Endothelial cell of umbilical vein (primary cell): ENCODE measurements around the gene DDX24. TPM values are rescaled to one million over a fixed set of nuclear protein-coding genes. Genes with fewer than 3 reads are reported as not detected.

ENCODE experiments used
- BruUV-seq: library from RNA; stranded (reverse); fragments of 400-500 nt; replicated peaks from 2 replicates; lab custom pipeline; 2021; lab: Mats Ljungman, UMichigan
- CTCF ChIA-PET: fragments of 300-600, 350-600 bp; sonication (Branson Sonifier 250); formaldehyde crosslinking; loops from one replicate; lab custom pipeline; 2021; ENCODE audit warnings: antibody characterized with exemption, inconsistent platforms; lab: Charles Lee
- POLR2A ChIA-PET: fragments of 300-600, 350-600 bp; sonication (Branson Sonifier 250); formaldehyde crosslinking; loops from one replicate; lab custom pipeline; 2021; ENCODE audit warnings: antibody characterized with exemption, inconsistent platforms; lab: Charles Lee
- DNase-seq: peaks from one replicate; pipeline ENCODE4 v3.0.0-alpha.2; 2011; ENCODE audit warnings: low read depth, low spot score
- FAIRE-seq: peaks from 2 replicates; lab custom pipeline; 2011; peaks lifted over from hg19 to GRCh38; lab: Jason Lieb, UNC
- H2AFZ ChIP-seq: 2 replicates; pipeline ENCODE4 v1.6.0; 2012; ENCODE audit warnings: low read depth, low read length, control low read depth, inconsistent platforms
- H3K27ac ChIP-seq: 2 replicates; pipeline ENCODE4 v1.5.1; 2011; ENCODE audit warnings: low read depth, mild to moderate bottlenecking, control low read depth, low read length, moderate library complexity; ENCODE audit not compliant: insufficient read depth
- H3K27me3 ChIP-seq, 2 experiments: 2 replicates each; pipeline versions ENCODE4 v1.6.0 to v1.6.1; 2011; ENCODE audit warnings: low read length in 2 of 2, mixed read lengths in 1 of 2; ENCODE audit not compliant: control insufficient read depth in 2 of 2, insufficient read depth in 2 of 2
- H3K36me3 ChIP-seq, 2 experiments: 2 replicates in 1 of 2; 3 replicates in 1 of 2; pipeline ENCODE4 v1.5.1; 2011; ENCODE audit warnings: low read length in 2 of 2, mild to moderate bottlenecking in 1 of 2, moderate library complexity in 1 of 2; ENCODE audit not compliant: control insufficient read depth in 2 of 2, insufficient read depth in 2 of 2; ENCODE audit errors: extremely low read depth in 1 of 2
- H3K4me1 ChIP-seq: 3 replicates; pipeline ENCODE4 v1.5.1; 2011; ENCODE audit warnings: mild to moderate bottlenecking, low read length; ENCODE audit not compliant: control insufficient read depth, insufficient read depth; ENCODE audit errors: extremely low read depth
- H3K4me2 ChIP-seq: 2 replicates; pipeline ENCODE4 v1.6.1; 2011; ENCODE audit warnings: low read length, control low read depth, mixed read lengths; ENCODE audit not compliant: insufficient read depth
- H3K4me3 ChIP-seq, 3 experiments: fragments of 200-600 bp in 1 of 3; sonication (generic), shearing (Covaris generic) in 1 of 3; replicated peaks in 1 of 3; 2 replicates each; pipeline ENCODE4 v1.5.1; 2011 to 2016; ENCODE audit warnings: control low read depth in 3 of 3, low read length in 3 of 3, mild to moderate bottlenecking in 2 of 3, inconsistent platforms in 1 of 3, low read depth in 1 of 3, moderate library complexity in 1 of 3; ENCODE audit not compliant: insufficient read depth in 1 of 3
- H3K79me2 ChIP-seq: 2 replicates; pipeline ENCODE4 v1.6.0; 2012; ENCODE audit warnings: low read length, inconsistent platforms; ENCODE audit not compliant: control insufficient read depth, insufficient read depth
- H3K9ac ChIP-seq: replicated peaks from 2 replicates; pipeline ENCODE3; 2011; ENCODE audit warnings: low read length, control low read depth; ENCODE audit not compliant: insufficient read depth; ENCODE audit errors: extremely low read depth
- H3K9me1 ChIP-seq: replicated peaks from 3 replicates; pipeline ENCODE4 v1.6.0; 2011; ENCODE audit warnings: mild to moderate bottlenecking, low read length; ENCODE audit not compliant: control insufficient read depth, insufficient read depth; ENCODE audit errors: extremely low read depth
- H3K9me3 ChIP-seq: replicated peaks from 2 replicates; pipeline ENCODE4 v1.5.1; 2012; ENCODE audit warnings: low read length, inconsistent platforms; ENCODE audit not compliant: control insufficient read depth, insufficient read depth
- H4K20me1 ChIP-seq: replicated peaks from 2 replicates; pipeline ENCODE3; 2011; ENCODE audit warnings: mild to moderate bottlenecking, low read length; ENCODE audit not compliant: control insufficient read depth, insufficient read depth; ENCODE audit errors: extremely low read depth
- CTCF ChIP-seq, 2 donors: IDR thresholded peaks; 1 replicate in 1 of 2; 2 replicates in 1 of 2; pipeline ENCODE4 v1.5.1; 2011; ENCODE audit warnings: low read length in 2 of 2, mild to moderate bottlenecking in 2 of 2, moderate library complexity in 2 of 2, control low read depth in 1 of 2, inconsistent platforms in 1 of 2, low read depth in 1 of 2; ENCODE audit not compliant: insufficient read depth in 1 of 2; ENCODE audit errors: extremely low read depth in 1 of 2
- EZH2 ChIP-seq: IDR thresholded peaks from 2 replicates; pipeline ENCODE4 v1.6.1; 2012; ENCODE audit warnings: borderline replicate concordance, low read depth, mild to moderate bottlenecking, moderate library complexity, low read length, inconsistent platforms; ENCODE audit not compliant: severe bottlenecking
- FOS ChIP-seq: IDR thresholded peaks from 2 replicates; pipeline ENCODE4 v1.6.1; 2011; ENCODE audit warnings: mild to moderate bottlenecking, low read length, moderate library complexity, borderline replicate concordance; ENCODE audit not compliant: insufficient read depth
- GATA2 ChIP-seq: IDR thresholded peaks from 2 replicates; pipeline ENCODE4 v1.7.0; 2011; ENCODE audit warnings: low read depth, mild to moderate bottlenecking, moderate library complexity, mixed read lengths, low read length; ENCODE audit not compliant: insufficient read length, insufficient read depth
- JUN ChIP-seq: IDR thresholded peaks from 2 replicates; pipeline ENCODE4 v1.6.1; 2011; ENCODE audit warnings: borderline replicate concordance, low read depth; ENCODE audit not compliant: insufficient read length, insufficient read depth
- MAX ChIP-seq: IDR thresholded peaks from 2 replicates; pipeline ENCODE4 v1.6.1; 2011; ENCODE audit not compliant: insufficient read depth, insufficient read length
- MYC ChIP-seq: IDR thresholded peaks from one replicate; pipeline ENCODE4 v1.6.1; 2011; ENCODE audit warnings: mild to moderate bottlenecking, low read depth, low read length
- POLR2A ChIP-seq: IDR thresholded peaks from 2 replicates; pipeline ENCODE4 v1.6.1; 2012; ENCODE audit warnings: low read depth, mild to moderate bottlenecking, control low read depth, low read length
- POLR2AphosphoS5 ChIP-seq: IDR thresholded peaks from 2 replicates; pipeline ENCODE4 v1.6.1; 2012; ENCODE audit warnings: low read depth, mild to moderate bottlenecking, control low read depth, low read length, moderate library complexity; ENCODE audit not compliant: insufficient read depth
- dilution Hi-C: fragments of 300-500 bp; cut with MboI; formaldehyde crosslinking; loops from one replicate; pipeline ENCODE4 v1.15.0; 2019; ENCODE audit warnings: low sequenced_read_pairs; ENCODE audit not compliant: extremely low pct_ligation_motif_present
- intact Hi-C: fragments of 100-400 bp; cut with micrococcal nuclease; formaldehyde crosslinking; loops from one replicate; pipeline ENCODE4 v1.10.0; 2022
- polyA plus RNA-seq, 4 experiments: library from polyadenylated mRNA; depleted of rRNA in 3 of 4; stranded (reverse) in 3 of 4; unstranded in 1 of 4; fragments of >200 nt; gene quantifications; 2 replicates each; pipeline versions ENCODE4 v1.2.1 to v1.2.3, GENCODE V29; 2011 to 2012; ENCODE audit warnings: missing spikeins in 1 of 4
- total RNA-seq: library from RNA; stranded (reverse); gene quantifications from 2 replicates; pipeline ENCODE4 v1.2.3, GENCODE V29; 2021

The DDX24 gene
- total and polyA plus RNA-seq, 2 donors (not counting 3 experiments of a cell fraction or from before 2014, with no cell fraction given): 88.3 to 141 TPM

GRCh38 chr14:94125659-94126418 lies 44.8 kb upstream of the DDX24 start:
- no peaks in the 10 kb centered on the region for H3K9me1 ChIP-seq
- no peaks in the 10 kb centered on the region for H3K79me2 ChIP-seq
- no peaks in the 10 kb centered on the region for H3K36me3 ChIP-seq
- H3K4me3 ChIP-seq: no peak overlapping the region
- H3K27me3 ChIP-seq: no peaks in the 10 kb centered on the region
- ChIA-PET CTCF (interaction anchor here (0.8 to 1.7 kb wide), 4 partner anchors 11 to 75 kb away, joined by 3 to 6 read pairs (median 4); no protein-coding TSS in a partner anchor), POLR2A (no interaction called here)
- peaks cover 9% of the 10 kb centered on the region for H3K4me1 ChIP-seq
- DNase-seq (no peak), FAIRE-seq (no peak)
- no peak overlapping the region for H3K9ac ChIP-seq
- no TSS peak for BruUV-seq
- dilution Hi-C loops (no loop called here), intact Hi-C loops (no loop called here)
- TF ChIP-seq FOS: no peak
- TF ChIP-seq EZH2: no peak
- no peak for TF ChIP-seq CTCF (IDR thresholded peaks at IDR 0.05; ENCODE audit: extremely low read depth in 1 of 2, insufficient read depth in 1 of 2, low read depth in 1 of 2, low read length in 2 of 2)
- no peak for TF ChIP-seq GATA2
- no peak for TF ChIP-seq MAX
- TF ChIP-seq MYC: no peak
- no peak for TF ChIP-seq JUN
- no peak for TF ChIP-seq POLR2AphosphoS5
- TF ChIP-seq POLR2A: no peak
- no peak overlapping the region for H3K27ac ChIP-seq
- H3K4me2 ChIP-seq: no peak overlapping the region
- H4K20me1 ChIP-seq: no peaks in the 10 kb centered on the region
- no peak overlapping the region for H2AFZ ChIP-seq
- no peaks in the 10 kb centered on the region for H3K9me3 ChIP-seq
